Endothelial cell of umbilical vein (primary cell): ENCODE measurements around the gene SEC22C.

Source experiments
- FOS ChIP-seq: IDR thresholded peaks from 2 replicates; pipeline ENCODE4 v1.6.1; 2011; ENCODE audit warnings: mild to moderate bottlenecking, low read length, moderate library complexity, borderline replicate concordance; ENCODE audit not compliant: insufficient read depth
- TF ChIP-seq, protein P1 (sequence below), 2 donors: IDR thresholded peaks; 1 replicate in 1 of 2; 2 replicates in 1 of 2; pipeline ENCODE4 v1.5.1; 2011; ENCODE audit warnings: low read length in 2 of 2, mild to moderate bottlenecking in 2 of 2, moderate library complexity in 2 of 2, control low read depth in 1 of 2, inconsistent platforms in 1 of 2, low read depth in 1 of 2; ENCODE audit not compliant: insufficient read depth in 1 of 2; ENCODE audit errors: extremely low read depth in 1 of 2

DNA sequence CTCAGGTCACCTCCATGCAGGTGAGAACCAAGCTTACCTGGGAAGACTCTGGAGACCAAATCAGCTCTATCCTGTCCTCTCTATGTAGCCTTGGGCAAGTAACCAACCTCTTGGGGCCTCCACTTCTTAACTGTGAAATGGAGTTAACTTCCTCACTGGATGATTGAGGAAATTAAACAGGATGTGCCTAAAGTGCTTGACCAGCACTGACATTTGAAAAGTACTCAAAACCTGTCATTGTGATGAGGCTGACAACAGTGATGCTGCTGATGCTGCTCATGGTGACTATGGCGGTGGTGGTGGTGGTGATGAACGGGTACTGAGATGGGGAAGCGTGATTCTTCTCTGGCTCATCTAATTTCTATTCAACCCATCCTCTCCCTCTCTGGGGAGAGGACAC, 57.0 kb downstream of the SEC22C start:
- TF ChIP-seq, protein P1, sequence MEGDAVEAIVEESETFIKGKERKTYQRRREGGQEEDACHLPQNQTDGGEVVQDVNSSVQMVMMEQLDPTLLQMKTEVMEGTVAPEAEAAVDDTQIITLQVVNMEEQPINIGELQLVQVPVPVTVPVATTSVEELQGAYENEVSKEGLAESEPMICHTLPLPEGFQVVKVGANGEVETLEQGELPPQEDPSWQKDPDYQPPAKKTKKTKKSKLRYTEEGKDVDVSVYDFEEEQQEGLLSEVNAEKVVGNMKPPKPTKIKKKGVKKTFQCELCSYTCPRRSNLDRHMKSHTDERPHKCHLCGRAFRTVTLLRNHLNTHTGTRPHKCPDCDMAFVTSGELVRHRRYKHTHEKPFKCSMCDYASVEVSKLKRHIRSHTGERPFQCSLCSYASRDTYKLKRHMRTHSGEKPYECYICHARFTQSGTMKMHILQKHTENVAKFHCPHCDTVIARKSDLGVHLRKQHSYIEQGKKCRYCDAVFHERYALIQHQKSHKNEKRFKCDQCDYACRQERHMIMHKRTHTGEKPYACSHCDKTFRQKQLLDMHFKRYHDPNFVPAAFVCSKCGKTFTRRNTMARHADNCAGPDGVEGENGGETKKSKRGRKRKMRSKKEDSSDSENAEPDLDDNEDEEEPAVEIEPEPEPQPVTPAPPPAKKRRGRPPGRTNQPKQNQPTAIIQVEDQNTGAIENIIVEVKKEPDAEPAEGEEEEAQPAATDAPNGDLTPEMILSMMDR (IDR thresholded peaks at IDR 0.05; ENCODE audit: extremely low read depth in 1 of 2, insufficient read depth in 1 of 2, low read depth in 1 of 2, low read length in 2 of 2) = no peak
- TF ChIP-seq FOS = no peak
